GM12892 (cell line): Measurements from ENCODE around the gene TM9SF4.

Experiments
- POLR2A ChIP-seq: IDR thresholded peaks from 2 replicates; pipeline ENCODE4 v1.6.1; 2011; ENCODE audit warnings: low read depth, low read length, control low read depth
- POLR2AphosphoS5 ChIP-seq: IDR thresholded peaks from 2 replicates; pipeline ENCODE4 v1.6.1; 2011; ENCODE audit warnings: low read depth, low read length, control low read depth

DNA sequence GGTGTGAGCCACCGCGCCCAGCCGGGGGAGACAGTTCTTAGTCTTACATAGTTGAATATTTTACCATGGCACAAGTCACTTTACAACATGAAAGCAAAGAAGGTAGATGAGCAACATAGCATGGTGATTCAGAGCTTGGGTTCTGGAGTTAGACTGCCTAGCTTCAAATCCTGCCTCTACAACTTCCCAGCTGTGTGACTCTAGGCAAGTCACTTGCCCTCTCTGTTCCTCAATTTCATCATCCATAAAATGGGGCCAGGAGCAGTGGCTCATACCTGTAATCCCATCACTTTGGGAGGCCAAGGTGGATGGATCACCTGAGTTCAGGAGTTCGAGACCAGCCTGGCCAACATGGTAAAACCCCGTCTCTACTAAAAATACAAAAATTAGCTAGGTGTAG, 31.2 kb upstream of the TM9SF4 start:
- TF ChIP-seq POLR2A, result no peak
- TF ChIP-seq POLR2AphosphoS5, result no peak
